HG03196 (cell line): ENCODE measurements around the gene ZNF224.

ENCODE experiments used
- ATAC-seq: cut with Tn5 transposase; IDR thresholded peaks from one replicate; pipeline ENCODE4 v1.9.1; 2021; ENCODE audit not compliant: unreplicated experiment

ZNF224 gene

GRCh38 chr19:44093931-44094765 is at the start of gene ZNF224:
Gene ZNF224, plus strand, starts transcription at chr19:44094361. Its CDS starts 3,513 bp downstream, at chr19:44097874.
- ATAC-seq: peak; percentile 82

DNA sequence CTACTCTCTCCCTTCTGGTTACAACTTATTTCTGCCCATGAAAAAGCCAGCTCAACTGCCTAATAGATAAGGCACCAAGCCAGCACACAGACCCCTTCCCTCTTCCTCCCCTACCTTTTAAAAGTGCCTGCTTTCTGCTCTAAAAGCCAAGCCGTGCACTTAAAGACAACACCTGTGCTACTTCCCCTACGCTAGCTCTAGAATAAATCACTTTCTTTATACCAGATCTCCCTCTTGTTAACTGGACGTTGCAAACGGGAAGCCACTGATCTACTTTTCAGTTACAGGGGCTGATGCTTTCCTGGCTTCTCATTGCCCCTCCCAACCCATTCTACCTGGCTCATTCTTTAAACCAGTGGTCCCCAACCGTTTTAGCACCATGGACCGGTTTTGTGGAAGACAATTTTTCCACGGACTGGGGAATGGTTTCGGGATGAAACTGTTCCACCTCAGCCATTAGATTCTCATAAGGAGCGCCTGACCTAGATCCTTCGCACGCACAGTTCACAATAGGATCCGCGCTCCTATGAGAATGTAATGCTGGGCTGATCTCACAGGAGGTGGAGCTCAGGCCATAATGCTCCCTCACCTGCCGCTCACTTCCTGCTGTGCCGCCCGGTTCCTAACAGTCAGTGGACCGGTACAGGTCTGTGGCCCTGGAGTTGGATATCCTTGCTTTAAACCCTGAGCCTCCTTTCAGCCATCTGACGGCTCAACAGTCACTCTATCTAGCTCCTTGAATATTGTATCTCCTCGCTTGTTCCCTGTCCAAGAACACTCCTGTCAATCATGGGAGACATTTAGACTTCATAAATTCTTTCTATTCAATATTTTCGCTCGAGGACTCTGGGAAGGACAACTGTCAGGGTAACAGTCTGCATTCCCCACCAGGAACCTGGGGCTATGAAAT is 43.2 kb upstream of the ZNF224 start:
- ATAC-seq: no peak

GRCh38 chr19:44051650-44052402 is 42.3 kb upstream of the ZNF224 start, which contains the start of gene ZNF223:
Gene ZNF223, plus strand, starts transcription at chr19:44052036. Its CDS starts 3,141 bp downstream, at chr19:44055177.
- ATAC-seq: no peak

GRCh38 chr19:44055870-44056269 is 38.3 kb upstream of the ZNF224 start:
- no peak for ATAC-seq

DNA sequence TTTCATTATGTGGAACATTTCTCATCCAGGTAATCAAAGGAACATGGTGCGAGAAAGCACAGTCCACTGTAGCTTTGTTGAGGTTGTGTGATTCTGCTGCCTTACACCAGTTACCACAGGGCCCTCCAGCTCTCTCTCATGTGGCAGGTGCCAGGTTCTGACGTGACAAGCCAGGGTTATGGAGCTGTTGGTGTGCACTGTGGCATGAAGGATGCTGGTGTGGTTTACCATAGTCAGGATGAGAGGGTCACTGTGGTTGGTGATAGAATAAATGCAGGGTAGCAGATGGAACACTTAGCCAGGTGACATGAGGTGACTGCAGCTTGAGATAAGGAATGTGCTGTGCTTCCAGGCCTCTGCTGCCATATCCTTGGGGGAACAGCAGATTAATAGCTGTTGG is 34.9 kb upstream of the ZNF224 start:
- ATAC-seq: no peak

GRCh38 chr19:44061038-44061437 is 33.1 kb upstream of the ZNF224 start:
- ATAC-seq: no peak

- ATAC-seq: no peak
Observed at GRCh38 chr19:44066305-44066704, 27.9 kb upstream of the ZNF224 start.

GRCh38 chr19:44069415-44069814 is 24.7 kb upstream of the ZNF224 start:
- ATAC-seq: no peak

DNA sequence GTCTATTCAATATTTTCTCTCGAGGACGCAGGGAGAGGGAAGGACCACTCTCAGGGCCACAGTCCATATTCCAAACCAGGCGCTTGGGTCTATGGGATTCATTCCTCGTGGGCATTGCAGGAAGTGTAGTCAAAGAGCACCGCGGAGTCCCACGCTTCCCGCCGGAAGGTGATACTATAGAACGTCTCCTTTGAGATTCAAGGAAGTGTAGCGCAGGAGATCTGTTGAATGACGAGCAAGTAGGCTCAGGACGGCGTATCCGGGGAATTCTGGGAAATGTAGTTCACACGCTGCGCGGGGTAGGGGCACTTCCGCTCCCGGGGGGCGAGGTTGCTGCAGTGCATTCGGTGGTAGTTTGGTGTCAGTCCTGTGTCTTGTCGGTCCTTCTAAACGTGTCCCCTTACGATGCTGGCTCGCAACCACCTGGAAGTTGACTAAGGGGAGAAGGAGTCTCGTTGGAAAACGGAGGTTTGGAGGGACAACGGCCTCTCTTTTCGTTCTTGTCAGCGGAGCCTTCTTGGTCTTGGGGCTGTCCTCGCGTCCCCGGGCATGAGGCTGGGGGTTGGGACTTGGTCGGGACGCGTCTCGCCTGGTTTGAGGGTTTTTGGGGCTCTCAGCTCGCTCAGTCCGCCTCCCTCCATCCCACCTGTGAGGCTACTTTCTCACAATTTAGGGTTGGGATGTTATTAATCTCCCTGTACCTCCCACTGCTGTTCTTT is 22.2 kb upstream of the ZNF224 start, which contains the start of gene ZNF284:
ZNF284 (plus strand) TSS at position 336 of the 719 bp plus-strand sequence. CDS start 4,231 bp downstream, outside the sequence.
- peak; percentile 95 for ATAC-seq

DNA sequence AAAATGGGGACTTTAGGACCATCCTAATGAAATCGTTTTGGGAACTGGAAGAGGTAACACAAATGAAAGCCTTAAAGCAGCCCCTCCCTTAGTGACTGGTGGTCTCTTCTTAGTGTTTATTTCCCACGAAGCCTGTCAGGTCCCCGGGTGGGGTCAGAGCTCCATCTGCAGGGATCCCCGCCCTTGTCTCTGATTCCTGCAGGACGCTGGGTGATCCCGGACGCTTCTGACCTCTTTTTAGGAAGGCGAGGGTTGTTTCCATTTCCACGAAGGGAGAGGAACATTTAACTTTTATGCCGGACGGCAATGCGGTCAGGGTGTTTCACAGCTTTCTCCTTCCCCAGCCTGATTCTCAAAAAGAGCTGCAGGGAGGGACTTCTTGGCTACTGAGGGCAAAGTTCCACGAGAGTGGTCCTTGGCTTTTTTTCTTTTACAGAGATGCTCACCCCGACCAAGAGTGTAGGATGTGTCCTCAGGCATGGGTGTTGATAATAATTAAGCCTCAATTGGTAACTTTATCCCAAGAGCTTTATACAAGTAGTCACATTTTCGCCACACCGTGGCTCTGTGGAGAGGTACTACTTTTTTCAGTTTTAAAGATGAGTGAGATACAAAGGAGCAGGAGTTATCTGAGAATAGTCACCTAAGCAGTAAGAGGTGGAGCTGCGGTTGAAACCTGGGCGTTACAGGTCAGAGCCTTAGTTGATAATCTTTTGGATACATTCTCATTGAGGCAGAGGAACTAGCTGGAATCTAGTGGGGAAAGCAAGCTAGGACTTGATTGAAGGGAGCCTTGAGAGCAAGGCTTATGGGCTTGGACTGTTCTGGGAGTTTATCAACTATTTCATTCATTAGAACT is 21.4 kb upstream of the ZNF224 start:
- ATAC-seq: no peak

DNA sequence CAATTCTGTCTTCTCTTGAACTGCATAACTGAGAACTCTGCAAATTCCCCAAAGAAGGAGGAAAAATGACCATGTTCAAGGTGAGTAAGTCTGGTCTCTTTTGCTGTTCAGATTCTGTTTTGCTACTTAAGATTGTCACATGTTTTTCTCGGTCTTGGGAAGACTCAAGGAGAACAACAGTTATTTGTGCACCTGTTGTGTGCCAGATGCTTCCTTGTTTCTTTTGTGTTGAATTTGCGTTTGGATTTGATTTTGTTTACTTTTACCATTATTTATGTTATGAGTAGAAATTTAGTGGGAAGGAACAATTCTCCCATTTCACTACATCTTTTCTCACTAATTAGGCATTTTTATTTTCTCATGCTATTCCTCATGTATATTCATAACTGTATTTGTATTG is 17.8 kb upstream of the ZNF224 start:
- ATAC-seq: no peak

DNA sequence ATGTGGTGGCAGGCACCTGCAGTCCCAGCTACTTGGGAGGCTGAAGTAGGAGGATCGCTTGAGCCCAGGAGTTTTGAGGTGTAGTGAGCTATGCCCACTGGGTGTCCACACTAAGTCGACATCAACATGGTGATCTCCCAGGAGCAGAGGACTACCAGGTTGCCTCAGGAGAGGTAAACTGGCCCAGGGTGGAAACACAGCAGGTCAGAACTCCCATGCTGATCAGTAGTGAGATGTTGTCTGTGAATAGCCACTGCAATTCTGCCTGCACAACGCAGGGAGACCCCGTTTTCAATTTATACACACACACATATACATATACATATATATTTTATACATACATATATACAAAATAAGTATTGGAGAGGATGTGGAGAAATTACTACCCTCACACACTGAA is 2.1 kb upstream of the ZNF224 start:
- ATAC-seq: no peak

DNA sequence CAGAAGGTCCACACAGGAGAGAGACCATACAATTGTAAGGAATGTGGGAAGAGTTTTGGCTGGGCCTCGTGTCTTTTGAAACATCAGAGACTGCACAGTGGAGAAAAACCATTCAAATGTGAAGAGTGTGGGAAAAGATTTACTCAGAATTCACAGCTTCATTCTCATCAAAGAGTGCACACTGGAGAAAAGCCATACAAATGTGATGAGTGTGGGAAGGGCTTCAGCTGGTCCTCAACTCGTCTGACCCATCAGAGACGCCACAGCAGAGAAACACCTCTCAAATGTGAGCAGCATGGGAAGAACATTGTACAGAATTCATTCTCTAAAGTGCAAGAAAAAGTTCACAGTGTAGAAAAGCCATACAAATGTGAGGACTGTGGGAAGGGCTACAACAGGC is 13.6 kb downstream of the ZNF224 start:
- ATAC-seq: no peak

DNA sequence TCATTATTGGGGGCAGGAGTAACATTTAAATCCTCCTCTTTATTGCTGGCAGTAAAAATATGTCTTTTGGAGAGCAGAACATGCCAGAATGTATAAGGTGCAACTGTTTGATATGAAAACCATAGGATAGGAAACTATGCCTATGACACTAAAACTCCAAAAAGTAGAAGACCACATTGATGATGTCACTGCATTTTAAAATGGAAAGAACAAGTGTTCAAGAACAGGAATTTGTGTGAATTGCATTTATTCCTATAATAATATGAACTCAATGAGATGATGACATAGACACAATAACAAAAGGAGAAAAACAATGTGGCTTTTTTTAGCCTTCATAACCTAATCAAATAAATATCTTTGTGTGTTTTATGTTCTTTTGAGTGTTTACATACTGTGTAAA is 15.3 kb downstream of the ZNF224 start:
- no peak for ATAC-seq

- no peak for ATAC-seq
Observed at GRCh38 chr19:44111910-44112463, 17.8 kb downstream of the ZNF224 start.

DNA sequence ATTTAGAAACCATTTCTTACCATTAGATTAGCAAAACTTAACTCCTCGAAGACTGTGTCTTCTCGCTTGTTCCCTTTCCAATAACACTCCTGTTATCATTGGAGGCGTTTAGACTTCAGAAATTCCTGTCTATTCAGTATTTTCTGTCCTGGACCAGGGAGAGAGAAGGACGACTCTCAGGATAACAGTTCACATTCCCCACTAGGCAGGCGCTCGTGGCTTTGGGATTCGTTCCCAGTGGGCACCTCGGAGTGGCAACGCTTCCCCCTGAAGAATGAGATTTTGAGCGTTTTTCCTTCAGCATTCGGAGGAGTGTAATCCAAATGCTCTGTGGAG is 18.6 kb downstream of the ZNF224 start:
- peak; percentile 6 for ATAC-seq

DNA sequence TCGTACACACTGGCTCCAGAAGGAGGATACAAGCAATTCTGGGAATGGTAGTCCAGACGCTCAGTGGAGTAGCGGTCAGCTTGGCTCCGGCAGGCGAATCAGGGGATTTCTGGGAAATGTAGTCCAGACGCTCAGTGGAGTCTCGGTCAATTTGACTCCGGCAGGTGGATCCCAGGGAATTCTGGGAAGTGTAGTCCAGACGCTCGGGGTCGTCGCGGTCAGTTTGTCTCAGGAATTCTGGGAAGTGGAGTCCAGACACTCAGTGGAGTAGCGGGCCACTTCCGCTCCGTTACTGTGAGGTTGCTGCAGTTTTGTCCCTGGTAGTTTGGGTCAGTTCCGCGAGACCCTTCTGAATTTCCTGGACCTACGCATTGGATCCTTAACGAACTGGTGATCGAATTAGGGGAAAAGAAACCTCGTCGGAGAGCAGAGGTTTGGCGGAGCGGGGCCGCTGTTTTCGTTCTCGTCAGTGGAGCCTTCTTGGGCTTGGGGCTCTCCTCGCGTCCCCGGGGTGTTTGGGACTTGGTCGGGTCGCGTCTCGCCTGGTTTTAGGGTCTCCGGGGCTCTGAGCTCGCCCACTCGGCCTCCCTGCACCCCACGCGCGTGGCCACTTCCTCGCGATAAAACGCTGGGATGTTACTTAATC is 19.1 kb downstream of the ZNF224 start, which contains the start of gene ZNF225:
ZNF225 (plus strand) TSS at position 262 of the 646 bp plus-strand sequence. CDS start 2,429 bp downstream, outside the sequence.
- peak; percentile 94 for ATAC-seq

DNA sequence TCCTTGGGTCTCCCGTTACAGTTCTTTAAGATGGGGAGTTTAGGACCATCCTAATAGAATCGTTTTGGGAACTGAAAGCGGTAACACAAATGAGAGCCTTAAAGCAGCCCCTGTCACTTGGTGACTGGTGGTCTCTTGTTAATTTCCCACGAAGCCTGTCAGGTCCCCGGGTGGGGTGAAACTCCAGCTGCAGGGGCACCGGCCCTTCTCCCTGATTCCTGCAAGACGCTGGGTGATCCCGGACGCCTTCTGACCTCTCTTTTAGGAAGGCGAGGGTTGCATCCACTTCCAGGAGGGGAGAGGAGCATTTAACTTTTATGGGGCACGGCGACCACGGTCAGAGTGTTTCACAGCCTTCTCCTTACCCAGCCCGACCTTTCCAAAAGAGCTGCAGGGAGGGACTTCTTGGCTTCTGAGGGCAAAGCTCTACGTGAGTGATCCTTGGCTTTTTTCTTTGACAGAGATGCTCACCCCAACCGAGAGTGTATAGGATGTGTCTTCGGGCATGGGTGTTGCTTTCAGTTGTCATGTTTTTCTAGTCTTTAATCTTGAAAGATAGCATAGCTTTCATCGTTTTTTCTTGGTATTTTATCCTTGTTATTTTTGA is 19.7 kb downstream of the ZNF224 start:
- peak; percentile 11 for ATAC-seq
